Stimulated activated CD8-positive, alpha-beta memory T cell treated with anti-CD3 and anti-CD28 coated beads, Interleukin-7, amount 100 ng/mL, for 24 hours (primary cell): ENCODE results near the gene PRKAB1.

ENCODE experiments used
- DNase-seq: peaks from one replicate; pipeline ENCODE4 v3.0.0-alpha.2; 2020; ENCODE audit warnings: low read depth

The PRKAB1 gene

GRCh38 chr12:119712721-119713120 lies 44.8 kb downstream of the PRKAB1 start:
- DNase-seq: no peak

- DNase-seq: no peak
These were observed 45.7 kb downstream of the PRKAB1 start for GRCh38 chr12:119713551-119714031.

GRCh38 chr12:119714614-119715267 lies 46.8 kb downstream of the PRKAB1 start:
- DNase-seq: no peak

- DNase-seq: no peak
These were observed 47.3 kb downstream of the PRKAB1 start for GRCh38 chr12:119715268-119715620.

GRCh38 chr12:119718141-119718540 lies 50.2 kb downstream of the PRKAB1 start:
- DNase-seq: no peak

GRCh38 chr12:119720349-119720748 lies 52.4 kb downstream of the PRKAB1 start:
- DNase-seq: no peak

GRCh38 chr12:119721306-119721705 lies 53.4 kb downstream of the PRKAB1 start:
- no peak for DNase-seq

- DNase-seq: no peak
These were observed 57.6 kb downstream of the PRKAB1 start for GRCh38 chr12:119725523-119725922.

GRCh38 chr12:119727600-119728443 lies 59.9 kb downstream of the PRKAB1 start:
- DNase-seq: no peak

- no peak for DNase-seq
These were observed 60.5 kb downstream of the PRKAB1 start for GRCh38 chr12:119728444-119728745.

- DNase-seq: no peak
These were observed 61.9 kb downstream of the PRKAB1 start for GRCh38 chr12:119729871-119730270.

GRCh38 chr12:119730381-119730780 lies 62.4 kb downstream of the PRKAB1 start:
- DNase-seq: no peak
